Mucosa of gallbladder (tissue), 1 donor: ENCODE results near the gene TRPM3. TPM values are rescaled to one million over a fixed set of nuclear protein-coding genes. Genes with fewer than 3 reads are reported as not detected.
"Not testable (repeated sequence)": the region's sequence is repeated elsewhere in the genome, so short reads cannot be mapped to it uniquely, and the experiment has no call there.

Source experiments
- DNase-seq: peaks from one replicate; pipeline ENCODE4 v3.0.0-alpha.2; 2020; ENCODE audit warnings: low spot score
- total RNA-seq: library from RNA; stranded (reverse); gene quantifications from one replicate; pipeline ENCODE4 v1.2.1, GENCODE V29; 2021
- donor health status: DM: no; HTN: no; CAD: no.

Gene TRPM3
- total RNA-seq, 1 donor from 2014 or later: 9.2 TPM

- DNase-seq: no peak
These were observed 360.2 kb downstream of the TRPM3 start for GRCh38 chr9:70761139-70761670.

GRCh38 chr9:70760228-70760627 is 361.2 kb downstream of the TRPM3 start:
- DNase-seq: no peak

GRCh38 chr9:70753311-70753710 is 368.1 kb downstream of the TRPM3 start:
- no peak for DNase-seq

- no peak for DNase-seq
These were observed 372.4 kb downstream of the TRPM3 start for GRCh38 chr9:70749066-70749465.

GRCh38 chr9:70747261-70747718 is 374.1 kb downstream of the TRPM3 start:
- DNase-seq: no peak

GRCh38 chr9:70746760-70747159 is 374.7 kb downstream of the TRPM3 start:
- DNase-seq: no peak

GRCh38 chr9:70746316-70746715 is 375.1 kb downstream of the TRPM3 start:
- DNase-seq: no peak

- not testable (repeated sequence) for DNase-seq
These were observed 396.6 kb downstream of the TRPM3 start for GRCh38 chr9:70724794-70725193.

GRCh38 chr9:70724025-70724424 is 397.4 kb downstream of the TRPM3 start:
- not testable (repeated sequence) for DNase-seq

- DNase-seq: not testable (repeated sequence)
These were observed 414.6 kb downstream of the TRPM3 start for GRCh38 chr9:70706797-70707196.

GRCh38 chr9:70701163-70701562 is 420.3 kb downstream of the TRPM3 start:
- no peak for DNase-seq

- DNase-seq: no peak
These were observed 424.6 kb downstream of the TRPM3 start for GRCh38 chr9:70696694-70697335.

GRCh38 chr9:70694758-70695157 is 426.7 kb downstream of the TRPM3 start:
- DNase-seq: no peak

- DNase-seq: no peak
These were observed 428.2 kb downstream of the TRPM3 start for GRCh38 chr9:70693186-70693585.

- DNase-seq: no peak
These were observed 429.0 kb downstream of the TRPM3 start for GRCh38 chr9:70692431-70692830.

GRCh38 chr9:70688704-70689103 is 432.7 kb downstream of the TRPM3 start:
- no peak for DNase-seq

- DNase-seq: no peak
These were observed 437.6 kb downstream of the TRPM3 start for GRCh38 chr9:70683841-70684240.

- no peak for DNase-seq
These were observed 439.1 kb downstream of the TRPM3 start for GRCh38 chr9:70682298-70682697.

GRCh38 chr9:70679845-70680244 is 441.6 kb downstream of the TRPM3 start:
- no peak for DNase-seq

- no peak for DNase-seq
These were observed 443.3 kb downstream of the TRPM3 start for GRCh38 chr9:70678153-70678552.

GRCh38 chr9:70677055-70677735 is 444.2 kb downstream of the TRPM3 start:
- no peak for DNase-seq

- DNase-seq: no peak
These were observed 445.5 kb downstream of the TRPM3 start for GRCh38 chr9:70675868-70676370.

- DNase-seq: no peak
These were observed 447.6 kb downstream of the TRPM3 start for GRCh38 chr9:70673844-70674243.
